GM18907 (cell line): ENCODE data around the gene CCL11.

ENCODE experiments used
- ATAC-seq: cut with Tn5 transposase; IDR thresholded peaks from one replicate; pipeline ENCODE4 v1.9.1; 2021; ENCODE audit warnings: mild to moderate bottlenecking, moderate library complexity; ENCODE audit not compliant: unreplicated experiment

Gene CCL11

DNA sequence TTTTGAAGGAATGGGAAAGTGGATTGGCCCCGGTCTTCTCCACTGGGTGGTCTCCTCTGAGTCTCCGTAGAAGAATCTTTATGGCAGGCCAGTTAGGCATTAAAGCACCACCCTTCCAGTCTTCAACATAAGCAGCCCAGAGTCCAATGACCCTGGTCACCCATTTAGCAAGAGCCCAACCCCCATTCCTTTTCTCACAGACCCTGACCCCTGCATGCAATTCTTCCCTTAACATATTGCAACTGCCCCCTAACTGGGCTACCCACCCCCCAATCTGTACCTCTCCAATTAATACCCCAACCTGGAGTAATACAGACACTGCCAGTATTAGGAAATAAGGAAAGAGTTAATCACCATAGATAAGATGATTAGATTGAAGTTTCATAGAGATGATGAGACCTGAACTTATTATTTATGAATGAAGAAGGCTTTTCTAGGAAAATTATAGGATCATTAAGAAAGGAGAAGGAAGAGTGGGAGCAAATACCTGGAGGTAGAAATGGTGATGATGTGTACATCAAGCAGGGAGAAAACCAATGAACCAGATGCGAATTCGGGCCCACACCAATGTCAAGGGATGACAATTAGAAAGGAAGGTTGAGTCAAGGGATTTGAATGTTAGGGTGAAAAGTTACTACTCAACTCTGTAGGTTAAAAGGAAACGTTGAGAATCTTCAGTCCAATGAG, 28.1 kb upstream of the CCL11 start:
- no peak for ATAC-seq

DNA sequence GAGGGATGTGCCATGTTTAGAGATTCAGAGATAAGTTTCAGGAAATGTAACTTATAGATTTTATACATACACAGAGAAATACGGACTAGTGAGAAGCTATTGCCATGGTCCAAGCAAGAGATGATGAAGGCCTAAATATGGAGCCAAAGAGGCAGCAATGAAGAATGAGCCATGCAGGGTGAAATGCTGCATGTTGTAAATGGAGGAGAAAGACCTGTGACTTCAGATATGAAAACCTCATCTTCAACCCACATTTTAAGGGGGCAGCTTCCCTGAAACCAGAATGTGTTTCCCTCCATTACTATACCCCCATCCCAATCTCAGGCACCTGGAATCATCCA, 27.6 kb upstream of the CCL11 start:
- no peak for ATAC-seq

DNA sequence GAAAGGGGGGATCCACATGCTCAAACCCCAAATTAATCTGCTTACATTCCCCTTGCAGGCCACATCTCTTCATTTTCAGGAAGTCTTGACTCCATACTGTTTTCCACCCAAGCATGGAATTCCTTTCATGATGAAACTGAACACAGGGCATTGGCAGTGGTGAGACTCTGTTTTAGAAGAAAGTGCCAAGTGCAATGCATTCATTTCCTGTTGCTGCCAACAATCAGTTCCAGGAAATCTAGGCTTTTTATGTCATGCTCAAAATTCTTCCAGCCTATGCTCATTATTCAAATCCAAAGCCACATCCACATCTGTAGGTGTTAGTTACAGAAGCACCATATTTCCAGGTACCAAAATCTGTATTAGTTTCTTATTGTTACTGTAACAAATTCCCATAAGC, 26.4 kb upstream of the CCL11 start:
- ATAC-seq, result no peak

DNA sequence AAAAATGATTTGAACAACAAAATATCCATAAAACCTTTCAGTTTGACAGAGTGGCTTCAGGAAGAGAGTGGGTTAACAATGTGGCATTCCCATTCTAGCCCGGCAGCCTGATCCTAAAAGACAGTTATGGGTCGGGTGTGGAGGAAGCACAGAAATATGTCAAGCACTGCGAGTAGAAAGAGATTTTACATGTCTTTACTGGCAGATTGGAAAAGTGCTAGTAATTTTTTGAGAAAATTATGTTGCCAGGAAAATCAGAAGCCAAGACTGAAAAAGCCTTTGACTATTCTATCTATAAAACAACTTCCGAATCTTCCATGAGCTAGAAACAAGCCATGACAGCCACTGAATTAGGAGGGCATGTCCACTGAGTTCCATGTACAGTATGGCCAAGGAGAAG, 24.7 kb upstream of the CCL11 start:
- ATAC-seq, result no peak

DNA sequence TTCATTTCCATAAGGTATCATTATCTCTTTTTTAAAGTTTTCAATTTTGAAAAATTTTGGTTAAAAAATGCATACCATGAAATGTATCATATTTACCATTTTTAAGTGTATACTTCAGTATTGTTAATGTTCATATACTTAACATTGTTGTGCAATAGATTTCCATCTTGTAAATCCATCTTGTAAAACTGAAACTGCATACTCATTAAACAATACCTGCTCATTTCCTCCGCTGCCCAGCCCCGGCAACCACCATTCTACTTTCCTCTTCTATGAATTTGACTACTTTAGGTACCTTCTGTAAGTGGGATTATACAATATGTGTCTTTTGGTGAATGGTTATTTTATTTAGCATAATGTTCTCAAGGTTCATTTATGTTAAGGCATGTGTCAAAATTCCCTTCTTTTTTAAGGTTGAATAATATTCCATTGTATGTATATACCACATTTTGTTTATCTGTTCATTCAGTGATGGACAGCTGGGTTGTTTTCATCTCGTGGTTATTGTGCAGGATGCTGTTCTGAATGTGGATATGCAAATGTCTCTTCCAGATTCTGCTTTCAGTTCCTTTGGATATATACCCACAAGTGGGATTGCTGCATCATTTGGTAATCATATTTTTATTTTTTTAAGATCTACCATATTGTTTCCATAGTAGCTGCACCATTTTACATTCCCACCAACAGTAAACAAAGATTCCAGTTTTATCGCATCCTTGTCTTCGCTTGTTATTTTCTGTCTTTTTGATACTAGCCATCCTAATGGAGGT, 23.8 kb upstream of the CCL11 start:
- ATAC-seq, result no peak

DNA sequence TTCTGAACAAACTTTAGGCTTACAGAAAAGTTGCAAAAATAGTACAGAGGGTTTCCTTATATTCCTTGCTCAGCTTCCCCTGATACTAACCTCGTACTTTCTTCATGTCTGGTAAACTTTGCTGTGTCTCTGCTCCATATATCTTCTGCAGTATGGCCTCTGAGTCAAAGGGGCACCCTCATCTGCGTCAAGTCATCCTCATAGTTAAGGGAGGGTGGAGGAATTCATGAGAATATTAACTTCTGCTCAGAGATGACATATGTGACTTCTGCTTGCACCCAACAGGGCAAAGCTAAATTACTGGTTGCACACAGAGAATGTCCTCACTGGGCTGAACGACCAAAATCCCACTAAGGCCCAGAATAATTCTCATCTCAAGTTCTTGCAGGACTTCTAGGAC, 19.8 kb upstream of the CCL11 start:
- ATAC-seq, result no peak

DNA sequence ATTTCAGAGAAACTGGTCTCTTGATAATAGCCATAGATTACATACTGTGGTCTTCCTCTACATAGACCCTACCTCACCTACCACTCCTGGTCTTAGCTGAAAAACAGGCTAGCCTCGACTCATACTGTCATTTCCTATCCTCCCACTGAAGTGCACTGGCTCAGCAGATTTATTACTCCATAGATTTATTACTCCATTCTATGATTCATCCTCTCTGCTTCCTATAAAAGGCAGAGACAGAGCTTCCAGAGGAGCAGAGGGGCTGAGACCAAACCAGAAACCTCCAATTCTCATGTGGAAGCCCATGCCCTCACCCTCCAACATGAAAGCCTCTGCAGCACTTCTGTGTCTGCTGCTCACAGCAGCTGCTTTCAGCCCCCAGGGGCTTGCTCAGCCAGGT, 15.6 kb upstream of the CCL11 start, which contains the start of gene CCL7:
Gene CCL7 (plus strand): TSS at position 253 of the 400 bp plus-strand sequence. CDS start 70 bp downstream, at position 323.
- no peak for ATAC-seq

DNA sequence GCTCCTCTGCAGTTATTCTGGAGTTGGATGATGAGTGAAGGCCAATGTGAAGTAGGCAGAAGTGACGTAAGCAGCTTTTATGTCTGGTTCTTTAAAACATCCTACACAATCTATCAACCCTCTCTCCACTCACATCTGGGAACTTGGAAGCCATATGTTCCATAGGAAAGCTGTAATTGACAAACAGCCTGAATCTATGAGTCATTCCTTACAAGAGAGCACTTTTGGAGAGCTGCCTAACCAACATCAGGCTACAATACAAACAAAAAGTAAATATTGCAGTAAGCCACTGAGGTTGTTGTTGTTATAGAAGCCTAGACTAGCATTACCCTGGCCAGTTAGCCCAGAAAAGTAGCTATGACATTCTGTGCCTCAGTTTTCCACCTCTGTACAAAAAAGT, 9.7 kb upstream of the CCL11 start:
- ATAC-seq, result no peak

DNA sequence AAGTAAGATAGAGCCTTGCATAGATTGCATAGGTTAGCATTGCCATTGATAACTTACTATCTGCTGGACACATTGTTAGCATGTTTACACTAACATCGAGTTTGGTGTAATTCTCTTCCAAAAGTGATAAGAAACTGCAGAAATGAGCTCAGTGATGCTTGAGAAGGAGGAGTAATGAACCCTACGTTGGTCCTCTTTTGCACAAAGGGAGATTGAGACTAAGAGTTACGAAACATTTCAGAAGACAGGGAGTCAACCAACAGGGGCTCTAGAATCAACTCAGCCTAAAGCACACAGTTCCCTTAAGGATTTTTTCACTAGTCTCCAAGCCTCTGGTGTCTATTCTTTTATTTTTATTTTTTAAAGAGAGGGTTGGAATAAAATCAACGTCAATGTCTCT, 8.7 kb upstream of the CCL11 start:
- ATAC-seq, result no peak

DNA sequence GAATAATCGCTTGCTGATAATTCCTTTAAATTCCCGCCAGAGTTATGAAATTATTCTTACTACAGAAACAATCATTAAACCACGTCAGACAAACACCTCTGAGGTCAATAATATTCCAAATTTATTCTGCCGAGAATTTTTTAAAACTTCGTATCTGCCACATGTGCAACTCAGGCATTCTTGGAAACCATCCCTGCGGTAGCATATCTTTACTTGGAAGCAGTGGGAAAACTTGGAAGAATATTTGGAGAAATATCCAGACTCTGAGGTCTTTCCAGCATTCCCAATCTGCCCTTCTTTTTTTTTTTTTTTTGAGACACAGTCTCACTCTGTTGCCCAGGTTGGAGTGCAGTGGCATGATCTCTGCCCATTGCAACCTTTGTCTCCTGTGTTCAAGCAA, 2.0 kb upstream of the CCL11 start:
- ATAC-seq, result no peak

DNA sequence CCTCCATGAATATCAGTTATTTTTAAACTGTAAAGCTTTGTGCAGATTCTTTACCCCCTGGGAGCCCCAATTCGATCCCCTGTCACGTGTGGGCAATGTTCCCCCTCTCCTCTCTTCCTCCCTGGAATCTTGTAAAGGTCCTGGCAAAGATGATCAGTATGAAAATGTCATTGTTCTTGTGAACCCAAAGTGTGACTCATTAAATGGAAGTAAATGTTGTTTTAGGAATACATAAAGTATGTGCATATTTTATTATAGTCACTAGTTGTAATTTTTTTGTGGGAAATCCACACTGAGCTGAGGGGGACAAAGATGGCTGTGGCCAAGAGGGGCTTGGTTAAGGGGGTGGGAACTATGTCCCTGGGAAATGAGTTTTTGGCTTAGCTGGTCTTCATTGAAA, 2.3 kb downstream of the CCL11 start:
- ATAC-seq, result no peak

DNA sequence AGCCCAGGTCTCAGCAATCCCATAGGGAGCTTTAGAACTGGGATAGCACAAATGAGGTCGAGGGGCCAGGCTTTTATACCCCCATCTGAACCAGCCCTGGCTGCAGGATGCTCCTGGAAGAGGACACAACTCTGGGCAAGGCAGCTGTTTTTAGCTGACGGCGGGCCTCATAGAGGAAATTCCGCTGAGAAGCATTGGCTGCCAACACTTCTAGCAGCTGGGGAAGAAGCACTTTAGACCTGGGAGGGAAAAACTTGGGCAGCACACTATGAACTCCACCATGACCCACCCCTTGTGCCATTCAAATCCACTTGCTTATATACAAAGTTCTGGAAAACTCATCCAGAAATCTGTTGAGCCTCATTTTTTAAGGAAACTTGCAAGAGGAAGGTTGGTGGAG, 5.0 kb downstream of the CCL11 start:
- no peak for ATAC-seq

DNA sequence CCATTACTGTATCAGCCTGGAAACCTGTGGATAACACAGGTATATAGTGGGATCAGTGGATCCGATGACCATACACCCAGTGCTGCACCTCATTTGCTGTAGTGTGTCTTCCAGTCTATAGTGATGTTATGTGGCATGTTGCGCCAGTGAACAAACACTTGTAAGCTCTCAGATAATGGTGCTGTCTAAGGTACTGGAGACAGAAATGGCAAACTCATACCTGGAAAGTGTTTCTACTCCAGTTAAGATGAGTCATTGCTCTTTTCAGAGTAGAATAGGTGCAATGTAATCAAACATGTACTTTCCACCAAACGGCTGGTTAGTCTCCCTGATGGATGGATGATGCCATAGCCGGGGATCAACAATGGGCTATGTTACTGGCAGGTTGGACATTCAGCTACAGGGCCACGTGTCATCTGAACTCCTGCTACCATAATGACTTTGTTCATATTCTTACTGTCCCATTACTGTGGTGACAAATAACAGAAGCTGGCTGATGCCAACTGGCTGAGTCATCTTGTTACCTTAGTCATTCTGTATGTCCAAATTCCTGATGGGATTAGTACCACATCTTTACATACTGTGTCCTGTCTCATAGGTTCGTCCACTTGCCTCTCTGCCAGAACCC, 6.3 kb downstream of the CCL11 start:
- ATAC-seq, result no peak

DNA sequence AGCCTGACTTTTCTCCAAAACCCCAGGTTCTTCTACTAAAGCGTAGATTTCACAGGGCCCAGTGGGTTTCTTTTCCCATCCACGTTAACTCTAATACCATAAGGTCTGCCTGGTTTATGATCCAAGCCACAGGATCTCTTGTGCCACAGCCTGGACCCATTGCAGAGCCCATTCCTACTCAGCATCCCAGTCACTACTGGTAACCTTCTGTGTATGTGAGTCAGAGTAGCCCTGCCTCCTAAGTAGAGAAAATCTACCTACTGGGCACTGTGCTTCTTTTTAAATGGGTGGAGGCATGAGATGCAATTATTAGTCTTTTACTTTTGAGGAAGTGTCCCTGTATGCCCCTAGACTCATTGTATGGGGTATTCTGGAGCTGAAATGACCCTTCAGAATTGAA, 13.5 kb downstream of the CCL11 start:
- ATAC-seq, result no peak

DNA sequence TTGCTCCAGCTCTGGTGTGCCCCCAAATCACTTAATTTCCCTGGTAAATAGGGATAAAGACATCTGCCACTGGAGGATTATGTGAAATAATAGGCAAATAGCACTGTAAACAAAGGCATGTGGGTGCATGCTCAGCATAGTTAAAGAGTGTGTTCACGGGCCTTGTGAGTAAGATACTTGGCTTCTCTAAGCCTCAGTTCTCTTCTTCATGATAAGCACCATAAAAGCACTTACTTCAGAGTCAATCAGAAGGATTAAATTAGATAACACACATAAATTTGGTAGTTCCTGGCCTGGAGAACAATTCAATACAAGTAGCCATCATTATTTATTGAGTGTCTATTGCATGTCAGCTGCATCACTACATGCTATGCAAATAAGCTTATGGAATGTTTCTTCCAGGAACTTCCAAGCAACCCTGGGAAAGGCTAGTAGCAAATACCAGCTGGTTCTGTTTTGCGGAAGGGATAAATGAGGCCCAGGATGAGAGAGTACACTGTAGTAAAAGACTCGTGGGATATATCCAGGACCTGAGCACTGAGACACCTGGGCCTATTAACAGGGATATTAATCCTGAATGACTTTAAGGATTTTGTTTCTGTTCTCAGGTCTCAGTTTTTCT, 14.5 kb downstream of the CCL11 start:
- no peak for ATAC-seq

DNA sequence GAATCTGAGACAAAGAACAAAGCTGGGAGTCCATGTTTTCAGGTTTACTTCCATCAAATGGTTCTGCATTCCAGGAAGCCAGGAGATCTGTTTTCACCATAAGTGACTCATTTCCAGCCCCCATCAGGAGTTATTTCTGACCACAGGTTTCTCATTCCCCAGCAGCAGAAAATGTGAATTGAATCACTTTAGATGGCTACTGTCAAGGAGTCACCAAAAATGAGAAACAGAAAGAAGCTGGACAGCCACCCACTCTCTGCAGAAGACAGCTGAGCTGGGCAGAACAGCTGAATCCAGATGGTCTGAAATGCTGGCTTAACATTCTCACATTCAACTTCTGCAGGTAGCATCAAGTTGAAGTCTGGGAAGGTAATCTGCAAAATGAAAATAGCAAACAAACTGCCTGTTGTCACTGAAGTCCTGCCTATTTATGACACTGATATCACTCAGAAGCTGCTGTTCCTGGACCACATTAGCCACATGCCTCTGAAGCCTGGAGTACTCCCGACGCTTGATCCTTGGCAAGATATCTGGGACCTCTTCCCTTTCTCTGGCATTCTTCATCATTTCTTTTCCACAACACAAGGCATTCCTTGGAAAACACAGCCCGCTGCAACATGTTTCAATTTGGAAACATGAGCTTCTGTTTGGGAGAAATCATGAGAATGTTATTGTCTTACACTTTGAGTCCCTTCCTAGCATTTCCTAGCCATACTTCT, 15.3 kb downstream of the CCL11 start:
- ATAC-seq, result no peak

DNA sequence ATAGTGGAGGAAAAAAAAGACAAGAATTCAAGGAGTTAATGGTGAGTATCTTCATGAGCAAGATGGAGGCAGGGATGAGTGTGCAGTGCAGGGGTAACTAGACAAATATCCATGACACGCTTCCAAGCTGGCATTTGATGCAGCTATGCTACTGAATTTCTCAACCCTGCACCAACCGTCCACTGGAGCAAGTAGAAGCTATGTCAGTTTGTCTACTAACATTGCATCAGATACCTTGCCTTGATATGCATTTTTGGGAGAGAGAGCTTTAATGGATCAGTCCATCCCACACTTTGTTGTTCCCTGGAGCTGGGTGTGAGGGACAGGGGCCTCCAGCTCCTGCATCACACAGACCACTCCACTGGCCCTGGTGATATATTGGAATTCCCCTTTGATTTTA, 16.4 kb downstream of the CCL11 start:
- no peak for ATAC-seq

DNA sequence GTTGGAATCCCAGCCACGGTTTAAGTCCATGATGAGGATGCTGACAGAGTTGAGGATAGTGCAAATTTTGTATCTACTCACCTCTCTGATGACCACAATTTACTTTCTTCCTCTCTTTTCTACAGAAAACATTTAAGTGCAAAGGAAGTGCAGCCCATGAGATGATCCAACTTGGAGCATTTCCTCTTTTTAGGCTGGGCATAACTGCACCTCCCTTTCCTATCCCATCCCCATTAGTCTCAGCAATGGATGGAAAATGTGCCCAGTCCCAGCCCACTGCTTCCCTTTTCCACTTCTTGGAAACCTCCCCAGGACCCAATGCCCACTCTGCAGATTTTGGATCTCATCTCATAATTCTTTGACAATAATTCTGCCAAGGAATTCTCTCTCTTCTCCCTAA, 17.1 kb downstream of the CCL11 start:
- no peak for ATAC-seq

DNA sequence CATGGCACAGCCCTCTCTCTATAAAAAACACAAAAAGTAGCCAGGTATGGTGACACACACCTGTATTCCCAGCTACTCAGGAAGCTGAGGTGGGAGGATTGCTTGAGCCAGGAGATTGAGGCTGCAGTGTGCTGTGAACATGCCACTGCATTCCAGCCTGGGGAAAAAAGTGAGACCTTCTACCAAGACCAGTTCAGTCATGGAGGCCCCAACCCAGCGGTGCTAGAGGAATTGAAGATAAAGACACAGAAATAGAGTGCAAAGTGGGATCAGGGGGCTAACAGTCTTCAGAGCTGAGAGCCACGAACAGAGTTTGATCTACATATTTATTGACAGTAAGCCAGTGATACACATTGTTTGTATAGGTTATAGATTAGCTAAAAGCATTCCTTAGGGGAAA, 18.1 kb downstream of the CCL11 start:
- ATAC-seq, result no peak

DNA sequence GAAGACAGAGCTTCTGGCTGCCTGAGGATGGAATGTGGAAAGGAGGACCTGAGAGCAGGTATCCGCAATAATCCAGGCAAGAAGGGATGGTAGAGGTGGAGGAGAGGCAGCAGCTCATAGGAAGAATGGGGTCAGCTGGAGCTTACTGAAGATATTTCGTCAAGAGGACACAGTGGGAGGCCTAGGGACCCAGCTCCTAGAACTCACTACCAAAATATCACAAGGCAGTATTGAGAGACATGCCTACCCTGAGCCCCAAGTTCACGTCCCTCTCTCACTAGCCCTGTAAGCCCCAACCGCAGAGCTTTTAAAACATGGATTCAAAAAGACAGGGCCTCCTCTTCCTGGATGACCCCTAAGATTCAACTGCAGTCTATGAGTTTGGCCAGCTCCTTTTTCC, 19.5 kb downstream of the CCL11 start:
- no peak for ATAC-seq

DNA sequence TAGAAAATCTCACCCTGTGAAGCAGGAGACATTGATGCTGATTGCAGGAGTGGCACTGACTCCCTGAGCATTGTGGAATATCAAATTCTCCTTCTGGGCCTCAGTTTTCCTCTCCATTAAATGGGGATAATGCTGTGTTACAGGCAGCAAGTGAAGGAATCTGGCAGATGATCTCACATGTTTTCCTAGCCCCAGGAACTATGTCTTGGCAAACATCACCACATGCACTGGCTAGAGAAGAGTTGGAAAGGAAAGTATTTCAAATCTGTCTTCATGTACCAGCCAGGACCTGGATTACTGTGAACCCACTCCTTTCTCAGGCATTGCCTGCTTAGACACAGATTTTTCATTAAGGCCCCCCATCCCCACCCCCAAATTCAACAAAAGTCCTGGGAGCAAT, 20.1 kb downstream of the CCL11 start:
- no peak for ATAC-seq
